GM19455 (cell line): ENCODE results near the gene DCAKD.

Experiments used
- ATAC-seq: cut with Tn5 transposase; IDR thresholded peaks from one replicate; pipeline ENCODE4 v1.9.1; 2021; ENCODE audit not compliant: unreplicated experiment

Gene DCAKD

GRCh38 chr17:45004388-45004787, 47.0 kb downstream of the DCAKD start:
- ATAC-seq: no peak

GRCh38 chr17:45003877-45004276, 47.6 kb downstream of the DCAKD start:
- ATAC-seq: no peak

- ATAC-seq: no peak
Measured at GRCh38 chr17:45001310-45001709, 50.1 kb downstream of the DCAKD start.

- no peak for ATAC-seq
Measured at GRCh38 chr17:44999433-44999832, 52.0 kb downstream of the DCAKD start.

GRCh38 chr17:44998646-44999045, 52.8 kb downstream of the DCAKD start:
- no peak for ATAC-seq

- no peak for ATAC-seq
Measured at GRCh38 chr17:44997733-44998520, 53.5 kb downstream of the DCAKD start.

GRCh38 chr17:44996304-44996703, 55.1 kb downstream of the DCAKD start:
- ATAC-seq: no peak

GRCh38 chr17:44995436-44996001, 55.9 kb downstream of the DCAKD start:
- no peak for ATAC-seq

- no peak for ATAC-seq
Measured at GRCh38 chr17:44992242-44992939, 59.0 kb downstream of the DCAKD start.

GRCh38 chr17:44990994-44991393, 60.4 kb downstream of the DCAKD start:
- ATAC-seq: no peak

- no peak for ATAC-seq
Measured at GRCh38 chr17:44989552-44990138, 61.8 kb downstream of the DCAKD start.

GRCh38 chr17:44988044-44988942, 63.1 kb downstream of the DCAKD start:
- no peak for ATAC-seq

GRCh38 chr17:44983563-44983962, 67.9 kb downstream of the DCAKD start:
- no peak for ATAC-seq

GRCh38 chr17:44982113-44982702, 69.2 kb downstream of the DCAKD start:
- no peak for ATAC-seq

- ATAC-seq: no peak
Measured at GRCh38 chr17:44981221-44981968, 70.0 kb downstream of the DCAKD start.

- ATAC-seq: no peak
Measured at GRCh38 chr17:44979426-44979995, 71.9 kb downstream of the DCAKD start.

- ATAC-seq: no peak
Measured at GRCh38 chr17:44978807-44979206, 72.6 kb downstream of the DCAKD start.

- no peak for ATAC-seq
Measured at GRCh38 chr17:44977814-44978550, 73.5 kb downstream of the DCAKD start.

- no peak for ATAC-seq
Measured at GRCh38 chr17:44977065-44977464, 74.4 kb downstream of the DCAKD start.
